Stimulated activated CD8-positive, alpha-beta memory T cell treated with anti-CD3 and anti-CD28 coated beads, Interleukin-7, amount 100 ng/mL, for 24 hours (primary cell): ENCODE measurements around the gene GFPT2.

Source experiments
- DNase-seq: peaks from one replicate; pipeline ENCODE4 v3.0.0-alpha.2; 2020; ENCODE audit warnings: low read depth

Gene GFPT2

DNA sequence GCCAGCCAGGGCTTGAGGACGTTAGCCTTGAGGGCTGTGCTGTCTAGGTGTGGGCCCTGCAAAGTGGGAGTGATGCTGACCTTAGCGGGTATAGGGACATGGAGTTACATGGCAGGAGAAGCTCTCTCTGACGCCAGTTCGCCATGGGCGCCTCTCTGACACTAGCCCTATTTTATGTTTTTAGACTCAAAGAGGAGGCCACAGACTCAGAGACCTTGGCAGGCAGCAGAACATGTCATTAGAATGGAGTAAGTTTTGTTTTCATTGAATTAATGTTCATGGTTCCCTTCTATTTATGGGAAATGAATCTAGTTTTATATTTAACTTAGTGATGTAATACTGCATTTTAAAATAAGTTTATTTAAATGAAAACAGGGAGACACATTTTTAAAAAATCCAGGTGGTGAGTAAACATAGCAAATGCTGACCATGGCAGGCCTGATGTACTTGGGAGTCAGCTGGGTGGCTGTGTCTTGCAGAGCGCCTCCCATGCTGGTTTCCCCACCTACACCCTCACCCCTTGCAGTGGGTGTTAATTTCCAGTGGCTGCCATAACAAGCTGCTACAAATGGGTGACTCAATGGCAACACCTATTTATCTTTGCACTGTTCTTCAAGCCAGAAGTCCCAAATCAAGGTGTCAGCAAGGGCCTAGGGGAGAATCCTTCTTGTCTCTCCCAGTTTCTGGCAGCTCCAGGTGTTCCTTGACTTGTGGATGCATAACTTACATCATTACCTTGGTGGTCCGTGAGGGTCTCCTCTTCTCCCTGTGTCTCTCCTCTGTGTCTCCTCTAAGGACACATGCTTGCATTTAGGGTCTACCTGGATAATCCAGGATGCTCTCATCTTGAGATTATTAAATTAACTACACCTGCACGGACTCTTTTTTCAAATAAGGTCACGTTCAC lies 25.6 kb upstream of the GFPT2 start:
- DNase-seq = no peak

DNA sequence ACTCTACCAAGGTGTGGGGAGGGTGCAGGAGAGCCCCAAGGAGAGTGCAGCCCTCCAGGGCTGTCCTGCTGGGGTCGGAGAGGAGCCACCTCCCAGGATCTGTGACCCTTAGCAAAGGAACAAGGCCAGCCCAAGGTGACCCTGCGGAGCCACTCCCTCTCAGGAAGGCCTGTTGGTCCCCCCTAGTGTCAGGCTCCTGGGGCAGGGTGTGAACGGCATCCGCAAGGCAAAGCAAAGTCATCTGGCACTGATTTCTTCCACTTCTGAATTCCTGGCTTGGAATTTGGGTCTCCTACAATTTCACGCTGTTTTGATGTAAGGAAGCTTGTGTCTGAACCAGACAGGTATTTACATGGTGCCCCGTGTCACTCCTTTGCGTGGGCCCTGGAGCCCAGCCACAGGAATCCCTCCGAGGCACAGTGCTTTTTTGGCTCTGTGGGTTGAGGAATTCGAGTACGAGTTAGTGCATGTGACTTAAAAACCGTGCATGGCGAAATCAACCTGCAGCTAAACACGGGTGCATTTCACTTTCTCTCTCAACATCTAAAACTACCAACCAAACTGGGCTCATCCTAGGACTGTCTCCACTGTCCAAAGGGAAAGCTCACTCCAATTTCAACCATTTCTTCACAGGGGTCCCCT lies 24.5 kb upstream of the GFPT2 start:
- no peak for DNase-seq

DNA sequence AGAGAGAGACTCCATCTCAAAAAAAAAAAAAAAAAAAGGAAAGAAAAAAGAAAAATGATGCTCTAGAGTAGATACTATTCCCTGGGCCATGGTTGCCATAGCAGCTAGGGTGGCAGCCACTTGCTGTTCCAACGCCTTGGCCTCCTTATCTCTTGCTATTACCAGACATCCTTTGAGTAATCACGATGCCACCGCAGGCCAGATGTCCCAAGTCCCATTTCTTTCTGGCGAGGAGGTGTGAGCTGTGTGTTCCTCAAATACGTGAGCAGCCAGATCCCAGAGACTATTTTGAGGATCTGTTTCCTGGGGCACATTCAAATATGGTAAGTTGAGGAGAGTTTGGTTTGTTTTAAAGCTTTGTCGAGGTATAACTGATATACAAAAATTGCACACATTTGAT lies 23.4 kb upstream of the GFPT2 start:
- no peak for DNase-seq

DNA sequence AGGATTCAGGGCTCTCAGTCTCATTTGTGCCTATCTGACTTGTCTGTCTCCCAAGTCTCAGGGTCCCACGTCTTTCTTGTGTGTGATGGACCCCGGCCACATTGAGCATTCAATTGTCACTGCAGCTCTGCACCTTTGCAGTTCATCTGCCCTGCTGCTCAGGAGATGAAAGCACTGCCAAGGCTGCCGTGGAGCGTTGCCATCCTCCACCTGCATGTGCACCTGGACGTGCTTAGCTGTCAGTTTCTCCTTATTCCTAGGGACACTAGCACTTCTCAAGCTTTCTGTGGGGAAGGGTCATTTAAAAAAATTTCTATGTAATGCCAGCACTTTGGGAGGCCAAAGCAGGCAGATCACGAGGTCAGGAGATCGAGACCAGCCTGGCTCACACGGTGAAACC lies 22.8 kb upstream of the GFPT2 start:
- no peak for DNase-seq

DNA sequence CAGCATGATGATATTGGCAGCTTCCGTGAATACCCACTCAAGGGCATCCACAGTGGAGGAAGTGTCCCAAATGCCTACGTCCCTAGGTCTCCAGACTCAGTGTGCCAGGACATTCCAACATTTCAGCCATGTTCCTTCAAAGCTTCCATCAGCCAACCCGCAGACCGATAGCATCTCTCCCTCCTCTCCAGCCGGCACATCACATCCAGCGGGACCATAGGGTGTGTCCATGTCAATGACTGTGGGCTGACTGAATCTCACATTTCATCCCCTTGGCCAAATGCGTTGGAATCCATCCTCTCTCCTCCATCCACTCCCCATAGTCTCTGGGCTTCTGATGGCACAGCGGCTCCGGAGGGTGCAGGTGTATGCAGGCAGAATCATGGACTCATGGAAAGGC lies 22.2 kb upstream of the GFPT2 start:
- no peak for DNase-seq

DNA sequence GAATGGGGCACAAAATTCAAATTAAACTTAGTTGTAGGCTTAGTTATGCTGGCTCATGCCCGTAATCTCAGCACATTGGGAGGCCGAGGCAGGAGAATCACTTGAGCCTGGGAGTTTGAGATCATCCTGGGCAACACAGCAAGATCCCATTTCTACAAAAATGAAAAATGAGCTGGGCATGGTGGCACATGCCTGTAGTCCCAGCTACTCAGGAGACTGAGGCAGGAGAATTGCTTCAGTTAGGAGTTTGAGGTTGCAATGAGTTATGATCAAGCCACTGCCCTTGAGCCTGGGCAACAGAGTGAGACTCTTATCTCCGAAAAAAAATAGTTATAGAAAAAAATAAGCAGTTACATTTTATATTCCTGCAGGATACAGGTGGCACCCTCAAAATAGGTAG lies 20.7 kb upstream of the GFPT2 start:
- no peak for DNase-seq

DNA sequence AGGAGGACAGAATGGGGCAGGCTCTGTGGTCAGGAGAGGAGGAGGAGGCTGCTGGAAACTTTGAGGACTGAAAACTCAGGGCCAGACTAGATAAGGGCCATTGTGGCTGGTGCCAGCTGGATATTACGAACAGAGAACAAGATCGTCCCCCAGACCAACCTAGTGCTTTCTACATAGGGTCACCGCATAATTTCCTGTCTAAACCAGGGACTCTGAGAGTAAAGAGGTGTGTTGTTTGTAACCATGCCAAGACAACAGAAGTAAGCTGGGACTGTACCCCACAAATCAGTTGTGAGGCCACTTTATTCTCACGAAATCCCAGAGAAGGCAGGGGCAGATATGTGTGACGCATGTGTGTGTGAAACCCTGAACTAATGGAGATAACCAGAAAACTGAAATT lies 20.3 kb upstream of the GFPT2 start:
- no peak for DNase-seq

DNA sequence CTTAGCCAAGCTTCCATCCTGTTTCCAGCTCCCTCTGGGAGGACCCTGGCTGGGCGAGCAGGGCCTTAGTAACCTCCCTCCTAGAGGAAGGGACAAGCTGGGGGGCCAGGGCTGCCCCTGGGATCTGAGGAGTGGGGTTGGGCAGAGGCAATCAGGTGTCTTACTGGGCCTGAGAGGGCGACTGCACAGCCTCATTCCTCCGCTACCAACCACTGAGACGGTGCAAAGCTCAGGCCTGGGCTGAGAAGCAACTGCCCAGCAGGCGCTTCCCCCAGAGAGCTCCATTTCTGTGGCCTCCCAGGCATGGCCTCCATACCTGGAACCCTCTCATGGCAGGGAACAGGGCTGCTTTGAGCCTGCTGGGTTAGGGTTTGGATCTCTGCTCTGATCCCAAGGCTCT lies 18.8 kb upstream of the GFPT2 start:
- DNase-seq = no peak

DNA sequence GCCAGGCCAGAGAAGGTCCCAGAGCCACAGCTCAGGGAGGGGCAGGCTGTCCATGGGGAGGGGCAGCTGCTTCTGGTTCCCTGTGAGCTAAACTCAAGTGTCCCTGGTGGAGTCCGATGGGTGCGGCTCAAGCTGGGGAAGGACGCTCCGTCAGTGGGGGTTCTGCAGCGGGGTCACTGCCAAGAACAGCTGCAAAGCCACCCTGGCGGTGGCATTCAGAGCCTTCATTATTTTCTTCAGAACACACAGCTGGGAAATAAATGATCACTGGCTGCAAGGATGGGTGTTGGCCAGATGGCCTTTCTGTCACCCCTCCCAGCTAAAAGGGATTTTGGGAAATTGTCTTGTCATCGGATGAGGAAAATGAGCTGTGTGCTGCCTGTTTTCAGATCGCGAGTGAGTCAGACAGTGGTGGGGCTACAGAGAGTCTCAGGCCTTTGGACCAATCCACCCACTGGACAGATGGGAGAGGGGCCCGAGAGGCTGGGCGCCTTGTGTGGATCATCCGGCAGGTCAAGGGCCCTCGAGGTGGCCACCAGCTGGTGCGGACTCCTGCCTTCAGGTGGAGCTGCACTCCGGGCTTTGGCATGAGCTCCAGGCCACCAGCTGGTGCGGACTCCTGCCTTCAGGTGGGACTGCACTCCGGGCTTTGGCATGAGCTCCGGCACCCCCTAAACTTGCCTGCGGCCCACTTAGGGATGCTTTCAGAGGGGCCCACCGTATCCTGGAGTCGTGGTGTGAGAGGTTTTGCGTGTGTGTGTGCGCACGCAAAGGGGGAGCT lies 17.9 kb upstream of the GFPT2 start:
- DNase-seq = no peak

DNA sequence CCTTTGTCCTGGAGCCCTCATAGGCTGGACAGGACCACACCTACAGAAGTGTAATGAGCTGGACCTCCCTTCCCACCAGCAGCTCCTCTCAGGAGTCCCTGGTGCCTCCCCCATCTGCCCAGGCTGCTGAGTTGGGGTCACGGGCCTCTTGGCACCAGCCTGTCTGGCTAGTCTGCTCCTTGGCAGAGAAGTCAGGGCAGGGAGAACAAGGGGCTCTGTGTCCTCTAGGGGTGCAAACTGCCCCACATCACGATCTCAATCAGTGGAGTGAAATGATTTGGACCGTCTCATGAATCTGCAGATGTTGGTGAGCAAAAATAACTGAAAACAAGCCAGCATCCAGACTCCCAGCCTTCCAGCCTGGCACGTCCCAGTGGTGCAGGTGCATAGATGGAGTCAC lies 14.9 kb upstream of the GFPT2 start:
- DNase-seq = no peak

DNA sequence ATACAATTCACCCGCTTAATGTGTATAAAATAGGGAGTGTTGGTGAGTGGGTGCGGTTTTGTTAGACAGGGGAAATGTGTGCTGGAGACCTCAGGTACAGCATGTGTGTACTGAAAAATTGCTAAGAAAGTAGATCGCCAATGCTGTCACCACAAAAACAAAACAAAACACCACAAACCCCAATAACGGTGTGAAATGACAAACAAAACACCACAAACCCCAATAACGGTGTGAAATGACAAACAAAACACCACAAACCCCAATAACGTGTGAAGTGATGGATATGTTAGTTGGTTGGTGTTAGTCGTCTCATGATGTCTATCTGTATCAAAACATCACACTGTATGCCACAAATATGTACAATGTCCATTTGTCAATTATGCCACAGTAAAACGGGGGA lies 14.2 kb upstream of the GFPT2 start:
- DNase-seq = no peak

DNA sequence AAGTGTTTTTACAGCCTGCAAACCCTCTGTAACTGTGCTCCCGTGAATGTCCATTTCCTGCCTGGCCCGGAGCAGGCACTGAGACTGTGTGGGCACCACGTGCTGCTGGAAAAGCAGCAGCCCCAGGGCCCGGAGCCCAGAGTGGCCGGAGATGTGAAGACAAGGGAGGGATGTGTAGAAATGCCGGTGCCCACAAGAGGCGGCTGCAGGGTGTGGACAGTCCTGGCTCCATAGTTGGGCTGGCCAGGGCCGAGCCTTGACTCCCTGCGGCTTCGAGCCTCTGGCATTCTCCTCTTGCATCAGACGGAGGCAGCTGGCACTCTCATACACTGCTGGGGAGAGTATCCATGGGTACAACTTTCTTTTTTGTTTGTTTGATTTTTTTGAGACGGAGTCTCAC lies 13.2 kb upstream of the GFPT2 start:
- DNase-seq = no peak

DNA sequence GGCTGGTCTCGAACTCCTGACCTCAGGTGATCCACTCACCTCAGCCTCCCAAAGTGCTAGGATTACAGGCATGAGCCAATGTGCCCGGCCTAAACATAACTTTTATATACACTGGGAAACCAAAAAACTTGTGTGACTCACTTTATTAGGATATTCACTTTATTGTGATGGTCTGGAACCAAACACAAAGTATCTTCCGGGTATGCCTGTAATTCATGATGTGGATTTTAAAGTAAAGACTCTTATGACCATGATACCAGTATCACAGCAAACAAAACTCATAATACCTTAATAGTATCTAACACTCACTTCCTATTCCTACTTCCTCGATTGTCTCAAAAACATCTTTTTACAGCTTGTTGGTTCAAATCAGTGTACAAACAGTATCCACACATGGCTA lies 12.7 kb upstream of the GFPT2 start:
- no peak for DNase-seq

DNA sequence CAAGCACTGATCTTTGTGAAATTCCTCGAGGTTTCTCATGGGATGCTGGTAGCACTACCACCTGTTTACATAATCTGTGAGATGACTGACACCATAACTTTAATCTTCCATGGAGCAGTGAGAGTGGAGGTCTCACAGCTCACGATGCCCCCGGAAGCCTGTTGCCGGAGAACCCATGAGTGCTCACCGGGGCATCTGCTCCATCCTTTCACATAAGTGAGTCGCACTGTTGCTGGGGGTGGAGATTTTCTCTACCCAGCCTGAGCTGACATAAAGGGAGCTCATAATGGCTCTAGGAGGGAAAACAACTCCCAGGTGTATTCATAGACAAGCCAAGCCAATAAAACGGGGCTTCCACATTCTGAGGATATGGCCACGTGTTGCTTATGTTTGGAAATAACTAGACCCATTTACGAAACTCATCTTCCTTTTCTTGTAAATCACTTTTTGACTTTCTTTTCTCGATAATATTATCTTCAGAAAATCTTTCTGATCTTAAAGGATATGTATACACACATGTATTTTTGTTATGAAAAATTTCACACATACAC lies 11.2 kb upstream of the GFPT2 start:
- DNase-seq = no peak

DNA sequence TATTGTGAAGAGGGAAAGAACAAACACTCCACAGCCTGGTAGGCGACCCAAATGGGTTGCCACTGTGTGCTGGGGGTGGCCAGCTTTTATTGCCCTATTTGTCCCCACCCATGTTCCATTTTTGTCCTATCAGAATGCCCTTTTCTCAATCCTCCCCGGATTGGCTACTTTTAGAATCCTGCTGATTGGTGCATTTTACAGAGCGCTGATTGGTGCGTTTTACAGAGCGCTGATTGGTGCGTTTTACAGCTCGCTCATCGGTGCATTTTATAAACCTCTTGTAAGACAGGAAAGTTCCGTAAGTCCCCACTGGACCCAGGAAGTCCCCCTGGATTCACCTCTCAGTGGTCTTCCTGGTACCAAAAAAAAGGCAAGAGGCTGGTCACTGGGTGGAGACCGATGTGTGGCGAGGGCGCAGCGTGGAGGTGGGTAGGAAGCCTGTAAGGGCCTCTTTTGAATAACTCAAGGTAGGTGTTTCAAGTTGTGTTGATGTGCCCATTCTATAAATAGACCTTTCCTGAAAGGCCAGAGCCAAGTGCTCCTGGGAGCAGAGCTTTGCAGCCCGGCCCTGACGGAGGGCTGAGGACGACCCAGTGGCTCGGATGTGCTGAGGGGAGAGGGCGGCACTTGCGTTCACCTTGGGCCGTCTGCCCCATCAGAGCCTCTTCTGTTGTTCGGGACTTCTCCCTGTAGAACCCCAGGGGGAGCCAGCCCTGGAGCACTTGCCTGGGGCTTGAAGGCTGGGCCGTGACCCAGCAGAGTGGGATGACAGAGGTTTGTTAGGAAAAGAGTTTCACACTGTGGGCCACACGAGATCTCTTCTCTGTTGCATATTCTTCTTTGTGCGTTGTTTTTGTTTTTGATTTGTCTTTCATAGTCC lies 7.2 kb upstream of the GFPT2 start:
- no peak for DNase-seq

DNA sequence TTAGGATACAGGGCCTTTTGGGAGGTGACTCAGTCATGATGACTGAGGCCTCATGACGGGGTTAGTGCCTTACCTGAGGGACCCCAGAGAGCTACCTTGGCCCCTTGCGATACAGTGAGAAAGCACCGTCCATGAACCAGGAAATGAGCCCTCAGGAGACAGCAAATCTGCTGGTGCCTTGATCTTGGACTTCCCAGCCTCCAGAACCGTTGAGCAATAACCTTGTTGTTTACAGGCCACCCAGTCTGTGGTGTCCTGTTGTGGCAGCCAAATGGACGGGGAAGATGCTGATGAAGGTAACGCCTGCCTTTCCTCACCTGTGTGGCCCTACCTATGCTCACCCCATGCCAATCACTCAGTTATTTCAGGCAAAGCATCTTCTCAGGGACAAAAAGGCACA lies 5.6 kb upstream of the GFPT2 start:
- no peak for DNase-seq

DNA sequence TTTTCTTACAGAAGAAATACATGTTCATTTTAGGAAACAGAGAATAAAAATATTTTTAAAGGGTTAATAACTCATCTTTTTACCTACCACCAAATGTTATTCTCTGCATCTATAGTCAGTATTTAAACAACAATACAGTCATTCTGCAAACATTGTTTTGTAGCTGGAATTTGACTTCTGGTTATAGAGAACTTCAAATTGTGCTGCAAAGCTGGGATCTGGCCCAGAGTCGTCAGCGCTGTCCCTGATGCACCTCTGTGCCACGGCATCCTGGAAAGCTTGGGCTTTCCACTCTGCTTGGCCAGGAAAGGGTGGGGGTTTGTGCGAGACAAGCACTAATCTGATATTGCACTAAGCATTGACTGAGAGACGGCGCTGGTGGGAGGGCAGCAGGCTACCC lies 5.0 kb upstream of the GFPT2 start:
- no peak for DNase-seq

DNA sequence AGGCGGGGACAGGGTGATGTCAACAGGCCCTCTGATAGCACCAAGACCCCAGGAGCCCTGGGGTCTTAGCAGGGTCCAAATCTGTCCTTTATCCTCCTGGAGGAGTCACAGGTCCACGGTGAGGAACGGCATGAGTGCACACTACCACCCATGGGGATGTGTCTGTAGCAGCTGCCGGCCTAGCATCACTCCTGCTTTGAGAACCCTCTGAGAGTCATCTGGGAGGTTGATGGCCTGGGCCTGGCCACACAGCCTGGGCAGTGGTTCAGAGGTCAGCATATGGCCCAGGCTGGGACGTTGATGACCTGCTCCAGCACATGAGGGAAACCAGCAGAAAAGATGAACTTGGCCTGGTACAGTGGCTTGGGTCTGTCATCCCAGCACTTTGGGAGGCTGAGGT lies 1.8 kb upstream of the GFPT2 start:
- no peak for DNase-seq

DNA sequence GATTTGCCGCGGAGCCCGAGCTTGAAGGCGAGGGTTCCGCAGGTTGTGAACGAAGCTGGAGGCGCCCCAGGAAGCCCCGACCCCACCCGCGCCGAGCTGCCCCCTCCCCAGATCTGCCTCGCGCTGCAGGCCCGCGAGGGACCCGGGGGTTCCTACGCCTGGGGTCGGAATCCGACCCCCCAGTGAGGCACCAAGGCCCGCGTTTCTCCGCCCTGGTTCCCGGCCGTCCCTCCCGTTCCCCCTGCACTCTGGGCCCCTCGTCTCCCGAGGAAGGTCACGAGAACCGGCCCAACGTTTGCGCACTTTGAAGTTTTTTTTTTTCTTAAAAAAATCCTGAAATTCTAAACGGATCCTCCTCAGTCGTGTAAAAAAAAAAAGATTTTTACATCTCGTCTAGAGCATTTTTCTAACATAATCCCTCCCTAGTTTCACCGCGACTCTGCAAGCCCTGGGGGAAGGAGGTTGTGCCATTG lies 880 bp upstream of the GFPT2 start:
- DNase-seq = no peak

DNA sequence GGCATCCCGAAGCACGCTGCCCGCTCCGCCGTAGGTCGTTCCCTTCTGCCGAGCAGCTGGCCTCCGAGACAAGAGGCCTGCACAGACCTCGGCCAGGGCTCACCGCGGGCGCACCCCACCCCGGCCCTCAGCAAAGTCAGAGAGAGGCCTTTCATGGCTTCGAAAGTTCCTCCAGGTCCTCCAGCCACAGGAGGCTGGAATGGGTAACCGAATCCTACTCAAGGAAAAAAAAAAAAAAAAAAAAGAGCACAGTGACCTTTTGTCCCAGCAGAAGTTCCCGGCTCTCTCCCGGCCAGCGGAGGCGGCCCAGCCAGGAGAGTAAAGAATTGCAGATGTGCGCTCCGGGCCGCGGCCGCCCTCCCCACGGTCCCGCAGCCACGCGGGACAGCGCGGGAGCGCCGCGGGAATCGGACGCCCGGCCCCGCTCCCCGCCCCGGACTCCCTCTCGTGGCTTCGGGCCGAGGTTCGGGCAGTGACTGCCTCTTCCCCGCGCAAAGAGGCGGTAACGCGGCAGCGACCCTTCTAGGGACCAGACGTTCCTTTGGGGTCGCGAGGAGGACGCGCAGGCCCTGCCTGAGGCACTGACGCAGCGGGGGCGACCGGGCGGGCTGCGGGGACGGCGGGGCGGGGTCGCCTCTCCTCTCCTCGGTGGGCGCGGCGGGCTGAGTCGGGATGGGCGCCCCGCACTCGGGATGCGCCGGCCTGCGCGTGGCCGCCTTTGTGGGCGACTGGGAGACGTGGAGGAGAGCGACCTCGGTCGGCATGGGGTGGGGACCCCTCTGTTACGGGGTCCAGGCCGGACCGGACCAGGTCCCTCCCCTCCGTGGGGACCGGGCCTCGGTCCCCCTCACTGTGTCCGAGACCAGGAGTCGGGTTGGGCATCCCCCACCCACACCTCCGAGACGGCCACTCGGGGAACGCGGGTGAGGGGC lies 754 bp downstream of the GFPT2 start:
- no peak for DNase-seq
